Activated CD8-positive, alpha-beta memory T cell treated with anti-CD3 and anti-CD28 coated beads, Interleukin-2, amount 50 U/mL, for 48 hours (primary cell): ENCODE data around the gene MRPL18.

Experiments
- DNase-seq: peaks from one replicate; pipeline ENCODE4 v3.0.0-alpha.2; 2020

The MRPL18 gene

GRCh38 chr6:159844737-159845645, 54.7 kb downstream of the MRPL18 start:
- peak; percentile 42 for DNase-seq
